Mucosa of descending colon (tissue), 3 donors: Measurements from ENCODE around the gene METTL15. TPM values are rescaled to one million over a fixed set of nuclear protein-coding genes. Genes with fewer than 3 reads are reported as not detected.
A peak's percentile ranks its signal among the peaks of the same experiment; 100 is the strongest.
"Not testable (repeated sequence)": the region's sequence is repeated elsewhere in the genome, so short reads cannot be mapped to it uniquely, and the experiment has no call there.

ENCODE experiments used
- ATAC-seq: fragments of 200-7000 bp; cut with Tn5 transposase; one replicate; pipeline ENCODE4 v1.9.1; 2020; ENCODE audit warnings: mild to moderate bottlenecking, moderate library complexity
- DNase-seq, 3 donors: peaks; one replicate each; pipeline ENCODE4 v3.0.0-alpha.2; 2020
- H3K36me3 ChIP-seq: fragments of 200-600 bp; one replicate; pipeline ENCODE4 v1.8.0; 2021; ENCODE audit warnings: low read depth, mild to moderate bottlenecking
- H3K4me1 ChIP-seq: fragments of 200-600 bp; one replicate; pipeline ENCODE4 v1.8.0; 2021; ENCODE audit warnings: low read depth, mild to moderate bottlenecking
- H3K4me3 ChIP-seq: fragments of 200-600 bp; one replicate; pipeline ENCODE4 v1.8.0; 2021; ENCODE audit warnings: mild to moderate bottlenecking
- H3K9me3 ChIP-seq: fragments of 200-600 bp; one replicate; pipeline ENCODE4 v1.8.0; 2021; ENCODE audit warnings: mild to moderate bottlenecking
- CTCF ChIP-seq: fragments of 200-600 bp; IDR thresholded peaks from one replicate; pipeline ENCODE4 v1.8.0; 2022; ENCODE audit warnings: antibody characterized with exemption, mild to moderate bottlenecking
- intact Hi-C, 2 donors: fragments of 100-400 bp; cut with DNase I in 1 of 2; cut with micrococcal nuclease in 1 of 2; formaldehyde crosslinking; loops; one replicate each; pipeline versions ENCODE4 v1.11.0 to v1.11.1; 2022; cut with DNase I, micrococcal nuclease
- total RNA-seq, 3 donors: library from RNA; stranded (reverse); fragmentation: NEBNext Ultra II Directional in 2 of 3; extraction: Animal tissue kit (Norgen Biotek cat#: 25700) in 2 of 3; gene quantifications; one replicate each; pipeline versions ENCODE4 v1.2.1 to v1.2.4, GENCODE V29; 2021 to 2023
- donor health status: DM: no; HTN: no; CAD: no; lungs with moderate emphysema.
- donor health status: DM: no; HTN: no; CAD: no.
- donor health status: DM: no; HTN: yes; CAD: no.

Gene METTL15
- total RNA-seq, 3 donors from 2014 or later = 16.4 to 23.2 (median 17.1) TPM

- Histone ChIP-seq H3K36me3 (no peaks in the 10 kb centered on the region), H3K4me3 (no peak overlapping the region), H3K9me3 (no peaks in the 10 kb centered on the region), H3K4me1 (peaks cover 2% of the 10 kb centered on the region)
- no peak for TF ChIP-seq CTCF
- DNase-seq (no peak), ATAC-seq (peak; percentile 36)
- intact Hi-C loops = no loop called here
Observed at GRCh38 chr11:28099715-28100114, 8.5 kb upstream of the METTL15 start.

- intact Hi-C loops = no loop called here
- ATAC-seq (peak; percentile 71), DNase-seq (no peak)
- TF ChIP-seq CTCF = no peak
- H3K9me3 ChIP-seq = no peaks in the 10 kb centered on the region
- H3K4me1 ChIP-seq = peaks cover 2% of the 10 kb centered on the region
- H3K4me3 ChIP-seq = no peak overlapping the region
- H3K36me3 ChIP-seq = no peaks in the 10 kb centered on the region
Observed at GRCh38 chr11:28100665-28101064, 7.5 kb upstream of the METTL15 start.

- H3K4me3 ChIP-seq, H3K4me1 ChIP-seq, intact Hi-C loops, H3K9me3 ChIP-seq, DNase-seq, ATAC-seq, H3K36me3 ChIP-seq: not testable (repeated sequence)
Observed at GRCh38 chr11:28102300-28102699, 5.9 kb upstream of the METTL15 start.

GRCh38 chr11:28104425-28104824, 3.8 kb upstream of the METTL15 start:
- intact Hi-C loops = no loop called here
- Histone ChIP-seq H3K9me3 (no peaks in the 10 kb centered on the region), H3K4me3 (no peak overlapping the region), H3K4me1 (peaks cover 20% of the 10 kb centered on the region), H3K36me3 (peaks cover 3% of the 10 kb centered on the region)
- ATAC-seq = no peak
- no peak for DNase-seq
- TF ChIP-seq CTCF = no peak

GRCh38 chr11:28104984-28105383, 3.2 kb upstream of the METTL15 start:
- no peak for ATAC-seq
- Histone ChIP-seq H3K4me3 (no peak overlapping the region), H3K36me3 (peaks cover 3% of the 10 kb centered on the region), H3K9me3 (no peaks in the 10 kb centered on the region), H3K4me1 (peaks cover 20% of the 10 kb centered on the region)
- DNase-seq = no peak
- no peak for TF ChIP-seq CTCF
- intact Hi-C loops = no loop called here

GRCh38 chr11:28105869-28106268, 2.3 kb upstream of the METTL15 start:
- Histone ChIP-seq H3K36me3 (peaks cover 3% of the 10 kb centered on the region), H3K9me3 (no peaks in the 10 kb centered on the region), H3K4me1 (peaks cover 22% of the 10 kb centered on the region), H3K4me3 (no peak overlapping the region)
- intact Hi-C loops = no loop called here
- no peak for DNase-seq
- no peak for ATAC-seq
- TF ChIP-seq CTCF = no peak
